DOHH2 (cell line): Measurements from ENCODE around the gene COX19.

Experiments used
- CTCF ChIP-seq: fragments of 200-600 bp; sonication (generic); IDR thresholded peaks from one replicate; pipeline ENCODE4 v1.5.1; 2014; ENCODE audit warnings: antibody characterized with exemption, mild to moderate bottlenecking, low read depth, low read length; ENCODE audit not compliant: poor library complexity, severe bottlenecking
- EZH2phosphoT487 ChIP-seq: fragments of 200-600 bp; sonication (generic); IDR thresholded peaks from 2 replicates; pipeline ENCODE4 v1.6.1; 2017; ENCODE audit warnings: borderline replicate concordance, mild to moderate bottlenecking, antibody characterized with exemption, low read length, moderate library complexity, mixed read lengths

- TF ChIP-seq CTCF: no peak
- TF ChIP-seq EZH2phosphoT487: no peak
These were observed 16.1 kb downstream of the COX19 start for GRCh38 chr7:959271-959670.
